ENCODE results near the gene ZMIZ2.
"Not testable (repeated sequence)": the region's sequence is repeated elsewhere in the genome, so short reads cannot be mapped to it uniquely, and the experiment has no call there.

The ZMIZ2 gene

GRCh38 chr7:44729949-44730590 is 18.6 kb upstream of the ZMIZ2 start:
- DNase-seq: no peak

GRCh38 chr7:44732971-44733370 is 15.7 kb upstream of the ZMIZ2 start:
- DNase-seq: not testable (repeated sequence)

GRCh38 chr7:44733708-44734481 is 14.8 kb upstream of the ZMIZ2 start:
- DNase-seq: no peak

- DNase-seq: peak; percentile 36 to 56
Measured at GRCh38 chr7:44735403-44736165, 13.1 kb upstream of the ZMIZ2 start.

- no peak for DNase-seq
Measured at GRCh38 chr7:44736896-44737295, 11.8 kb upstream of the ZMIZ2 start.

- DNase-seq: no peak
Measured at GRCh38 chr7:44738051-44738723, 10.5 kb upstream of the ZMIZ2 start.

- no peak for DNase-seq
Measured at GRCh38 chr7:44738876-44739665, 9.6 kb upstream of the ZMIZ2 start.

- DNase-seq: no peak
Measured at GRCh38 chr7:44740055-44740454, 8.6 kb upstream of the ZMIZ2 start.

GRCh38 chr7:44743750-44744149 is 4.9 kb upstream of the ZMIZ2 start:
- no peak for DNase-seq

GRCh38 chr7:44748948-44749731 is 493 bp downstream of the ZMIZ2 start:
- DNase-seq: peak in 1 of 2 donors; percentile 15

- no peak for DNase-seq
Measured at GRCh38 chr7:44749992-44750391, 1.3 kb downstream of the ZMIZ2 start.

- DNase-seq: no peak
Measured at GRCh38 chr7:44750424-44750823, 1.8 kb downstream of the ZMIZ2 start.

GRCh38 chr7:44750921-44751571 is 2.4 kb downstream of the ZMIZ2 start:
- DNase-seq: peak; percentile 74 to 79

- no peak for DNase-seq
Measured at GRCh38 chr7:44752822-44753221, 4.2 kb downstream of the ZMIZ2 start.

GRCh38 chr7:44754802-44755697 is 6.4 kb downstream of the ZMIZ2 start:
- no peak for DNase-seq

GRCh38 chr7:44755698-44756627 is 7.3 kb downstream of the ZMIZ2 start:
- DNase-seq: no peak

GRCh38 chr7:44756904-44757303 is 8.3 kb downstream of the ZMIZ2 start:
- no peak for DNase-seq

GRCh38 chr7:44757311-44757710 is 8.7 kb downstream of the ZMIZ2 start:
- DNase-seq: no peak

GRCh38 chr7:44757739-44758138 is 9.1 kb downstream of the ZMIZ2 start:
- no peak for DNase-seq
